ENCODE measurements around the gene ARHGEF3. TPM values are rescaled to one million over a fixed set of nuclear protein-coding genes. Genes with fewer than 3 reads are reported as not detected.
A peak's percentile ranks its signal among the peaks of the same experiment; 100 is the strongest.
"Not testable (repeated sequence)": the region's sequence is repeated elsewhere in the genome, so short reads cannot be mapped to it uniquely, and the experiment has no call there.

ARHGEF3 gene
- total RNA-seq, 1 donor from 2014 or later: 12.1 TPM

GRCh38 chr3:56700151-56700550 lies 101.6 kb downstream of the ARHGEF3 start:
- peak; percentile 27 for DNase-seq (ENCODE audit: low read depth)
- no peaks in the 10 kb centered on the region for H3K36me3 ChIP-seq (ENCODE audit: control insufficient read depth, insufficient read depth, low read length)
- H3K27me3 ChIP-seq (ENCODE audit: control insufficient read depth, insufficient read depth, low read length): no peaks in the 10 kb centered on the region
- FAIRE-seq: no peak
- TF ChIP-seq CTCF (IDR thresholded peaks at IDR 0.05; ENCODE audit: insufficient read depth, low read length, severe bottlenecking): no peak
- no peak overlapping the region for H3K4me3 ChIP-seq (ENCODE audit: low read depth, low read length)

- no peak for DNase-seq (ENCODE audit: low read depth)
- no peaks in the 10 kb centered on the region for H3K27me3 ChIP-seq (ENCODE audit: control insufficient read depth, insufficient read depth, low read length)
- H3K36me3 ChIP-seq (ENCODE audit: control insufficient read depth, insufficient read depth, low read length): no peaks in the 10 kb centered on the region
- no peak for TF ChIP-seq CTCF (IDR thresholded peaks at IDR 0.05; ENCODE audit: insufficient read depth, low read length, severe bottlenecking)
- no peak for FAIRE-seq
- no peak overlapping the region for H3K4me3 ChIP-seq (ENCODE audit: low read depth, low read length)
Measured at GRCh38 chr3:56694867-56695683, 106.7 kb downstream of the ARHGEF3 start.

GRCh38 chr3:56693750-56694149 lies 108.0 kb downstream of the ARHGEF3 start:
- Histone ChIP-seq H3K36me3 (ENCODE audit: control insufficient read depth, insufficient read depth, low read length) (no peaks in the 10 kb centered on the region), H3K4me3 (ENCODE audit: low read depth, low read length) (no peak overlapping the region), H3K27me3 (ENCODE audit: control insufficient read depth, insufficient read depth, low read length) (no peaks in the 10 kb centered on the region)
- FAIRE-seq (no peak), DNase-seq (ENCODE audit: low read depth) (no peak)
- no peak for TF ChIP-seq CTCF (IDR thresholded peaks at IDR 0.05; ENCODE audit: insufficient read depth, low read length, severe bottlenecking)

GRCh38 chr3:56692520-56693433 lies 109.0 kb downstream of the ARHGEF3 start:
- DNase-seq (ENCODE audit: low read depth); H3K27me3 ChIP-seq (ENCODE audit: control insufficient read depth, insufficient read depth, low read length); H3K36me3 ChIP-seq (ENCODE audit: control insufficient read depth, insufficient read depth, low read length); FAIRE-seq; H3K4me3 ChIP-seq (ENCODE audit: low read depth, low read length): not testable (repeated sequence)

- not testable (repeated sequence) for FAIRE-seq; H3K36me3 ChIP-seq (ENCODE audit: control insufficient read depth, insufficient read depth, low read length)
Measured at GRCh38 chr3:56692001-56692365, 109.8 kb downstream of the ARHGEF3 start.

GRCh38 chr3:56691165-56692000 lies 110.4 kb downstream of the ARHGEF3 start:
- peak; percentile 94 for DNase-seq (ENCODE audit: low read depth)
- FAIRE-seq: no peak
- no peaks in the 10 kb centered on the region for H3K27me3 ChIP-seq (ENCODE audit: control insufficient read depth, insufficient read depth, low read length)
- TF ChIP-seq CTCF (IDR thresholded peaks at IDR 0.05; ENCODE audit: insufficient read depth, low read length, severe bottlenecking): no peak
- no peaks in the 10 kb centered on the region for H3K36me3 ChIP-seq (ENCODE audit: control insufficient read depth, insufficient read depth, low read length)
- H3K4me3 ChIP-seq (ENCODE audit: low read depth, low read length): no peak overlapping the region

More at GRCh38 chr3:56692001-56692365, 109.8 kb downstream of the ARHGEF3 start:
- H3K27me3 ChIP-seq (ENCODE audit: control insufficient read depth, insufficient read depth, low read length); DNase-seq (ENCODE audit: low read depth); H3K4me3 ChIP-seq (ENCODE audit: low read depth, low read length): not testable (repeated sequence)
